ENCODE results near the gene KDM3B. TPM values are rescaled to one million over a fixed set of nuclear protein-coding genes. Genes with fewer than 3 reads are reported as not detected.

KDM3B gene
- total RNA-seq, 1 donor from 2014 or later: 54.5 TPM

DNA sequence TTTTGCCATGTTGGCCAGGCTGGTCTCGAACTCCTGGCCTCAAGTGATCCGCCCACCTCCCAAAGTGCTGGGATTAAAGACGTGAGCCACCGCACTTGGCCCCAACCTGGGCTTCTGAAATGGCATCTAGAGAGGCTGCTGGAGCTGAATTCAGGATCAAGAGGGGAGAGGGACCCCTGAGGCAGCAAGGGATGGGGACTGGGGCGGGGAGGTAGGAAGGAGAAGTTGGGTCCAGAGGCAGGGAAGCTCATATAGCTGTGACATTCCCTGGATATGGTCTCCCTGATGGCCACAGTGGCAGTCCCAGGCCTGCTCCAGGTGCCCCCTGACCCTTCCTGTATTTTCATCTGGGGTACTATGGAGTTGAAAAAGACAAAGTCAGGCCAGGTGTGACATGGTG is 98.5 kb downstream of the KDM3B start:
- intact Hi-C loops (cut with micrococcal nuclease): loop anchor here (1.0 kb wide), 2 partner anchors 13 to 52 kb away; no protein-coding TSS in a partner anchor
- H3K27me3 Mint-ChIP-seq (ENCODE audit: low read depth): peaks cover 2% of the 10 kb centered on the region
- no peak overlapping the region for H3K27ac Mint-ChIP-seq
- no peaks in the 10 kb centered on the region for H3K36me3 Mint-ChIP-seq (ENCODE audit: low read depth)
- H3K4me3 Mint-ChIP-seq (ENCODE audit: low read depth): no peak overlapping the region
- no peak for DNase-seq (ENCODE audit: low spot score)
- H3K9me3 Mint-ChIP-seq: no peaks in the 10 kb centered on the region
- peaks cover 6% of the 10 kb centered on the region for H3K4me1 Mint-ChIP-seq (ENCODE audit: low read depth)

DNA sequence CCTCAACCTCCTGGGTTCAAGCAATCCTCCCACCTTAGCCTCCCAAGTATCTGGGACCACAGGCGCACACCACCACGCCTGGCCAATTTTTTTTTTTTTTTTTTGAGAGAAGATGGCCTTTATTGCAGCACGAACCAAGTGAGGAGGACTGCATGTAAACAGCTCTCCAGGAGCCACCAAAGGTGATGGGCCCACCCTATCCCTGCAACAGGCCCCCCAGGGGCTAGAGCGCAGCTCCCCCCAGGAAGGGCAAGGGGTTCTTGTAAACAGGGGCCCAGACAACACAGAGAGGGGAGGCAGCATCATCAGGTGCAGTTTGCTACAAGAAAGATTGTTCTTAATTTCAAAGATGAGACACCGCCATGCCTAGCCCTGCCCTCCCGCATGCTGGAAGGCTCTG is 100.2 kb downstream of the KDM3B start:
- H3K27ac Mint-ChIP-seq: no peak overlapping the region
- DNase-seq (ENCODE audit: low spot score): no peak
- H3K36me3 Mint-ChIP-seq (ENCODE audit: low read depth): no peaks in the 10 kb centered on the region
- H3K4me3 Mint-ChIP-seq (ENCODE audit: low read depth): no peak overlapping the region
- H3K9me3 Mint-ChIP-seq: no peaks in the 10 kb centered on the region
- peaks cover 2% of the 10 kb centered on the region for H3K27me3 Mint-ChIP-seq (ENCODE audit: low read depth)
- intact Hi-C loops (cut with micrococcal nuclease): no loop called here
- peaks cover 7% of the 10 kb centered on the region for H3K4me1 Mint-ChIP-seq (ENCODE audit: low read depth)

DNA sequence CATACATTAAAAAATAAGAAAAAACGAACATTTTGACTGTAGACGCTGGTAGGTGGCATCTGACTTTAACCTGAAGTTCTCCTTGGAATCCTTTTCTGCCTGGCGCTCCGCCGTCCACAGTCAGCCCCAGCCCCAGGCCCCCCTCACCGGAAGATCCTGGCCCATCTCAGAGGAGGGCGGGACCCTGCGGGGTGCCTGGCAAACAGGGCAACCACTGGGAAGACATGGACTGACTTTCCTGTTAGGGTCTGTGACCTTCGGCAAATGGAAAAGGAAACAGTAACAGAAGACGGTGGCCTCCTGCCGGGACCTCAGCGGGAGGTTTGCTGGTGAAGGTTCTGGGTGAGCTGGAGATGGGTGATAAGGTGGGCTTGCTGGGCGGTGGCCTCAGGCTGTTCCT is 101.1 kb downstream of the KDM3B start:
- Mint-ChIP-seq H3K27ac (no peak overlapping the region), H3K36me3 (ENCODE audit: low read depth) (no peaks in the 10 kb centered on the region), H3K27me3 (ENCODE audit: low read depth) (peaks cover 2% of the 10 kb centered on the region), H3K4me1 (ENCODE audit: low read depth) (peaks cover 10% of the 10 kb centered on the region), H3K9me3 (no peaks in the 10 kb centered on the region), H3K4me3 (ENCODE audit: low read depth) (no peak overlapping the region)
- intact Hi-C loops (cut with micrococcal nuclease): no loop called here
- DNase-seq (ENCODE audit: low spot score): no peak

DNA sequence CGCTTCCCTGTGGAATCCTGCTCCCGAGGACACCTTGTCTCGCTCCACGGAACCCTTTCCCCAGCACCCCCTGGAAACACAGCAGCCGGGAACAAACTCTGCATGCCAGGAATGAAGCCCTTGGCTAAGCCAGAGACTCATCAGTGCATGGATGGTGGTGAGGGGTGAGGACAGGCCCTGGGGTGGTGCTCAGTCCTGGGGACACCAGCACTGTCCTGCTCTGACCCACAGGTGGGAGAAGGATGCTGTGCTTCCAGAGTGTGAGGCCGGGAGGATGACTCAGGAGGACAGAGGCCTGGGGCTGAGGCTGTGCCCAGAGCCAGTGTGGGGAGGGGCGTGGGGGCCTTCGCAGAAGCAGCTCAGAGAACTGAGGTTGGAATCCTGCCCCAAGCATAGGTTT is 101.6 kb downstream of the KDM3B start:
- Mint-ChIP-seq H3K27me3 (ENCODE audit: low read depth) (peaks cover 2% of the 10 kb centered on the region), H3K4me1 (ENCODE audit: low read depth) (peaks cover 15% of the 10 kb centered on the region), H3K27ac (no peak overlapping the region), H3K4me3 (ENCODE audit: low read depth) (no peak overlapping the region), H3K9me3 (no peaks in the 10 kb centered on the region), H3K36me3 (ENCODE audit: low read depth) (no peaks in the 10 kb centered on the region)
- no peak for DNase-seq (ENCODE audit: low spot score)
- intact Hi-C loops (cut with micrococcal nuclease): no loop called here

DNA sequence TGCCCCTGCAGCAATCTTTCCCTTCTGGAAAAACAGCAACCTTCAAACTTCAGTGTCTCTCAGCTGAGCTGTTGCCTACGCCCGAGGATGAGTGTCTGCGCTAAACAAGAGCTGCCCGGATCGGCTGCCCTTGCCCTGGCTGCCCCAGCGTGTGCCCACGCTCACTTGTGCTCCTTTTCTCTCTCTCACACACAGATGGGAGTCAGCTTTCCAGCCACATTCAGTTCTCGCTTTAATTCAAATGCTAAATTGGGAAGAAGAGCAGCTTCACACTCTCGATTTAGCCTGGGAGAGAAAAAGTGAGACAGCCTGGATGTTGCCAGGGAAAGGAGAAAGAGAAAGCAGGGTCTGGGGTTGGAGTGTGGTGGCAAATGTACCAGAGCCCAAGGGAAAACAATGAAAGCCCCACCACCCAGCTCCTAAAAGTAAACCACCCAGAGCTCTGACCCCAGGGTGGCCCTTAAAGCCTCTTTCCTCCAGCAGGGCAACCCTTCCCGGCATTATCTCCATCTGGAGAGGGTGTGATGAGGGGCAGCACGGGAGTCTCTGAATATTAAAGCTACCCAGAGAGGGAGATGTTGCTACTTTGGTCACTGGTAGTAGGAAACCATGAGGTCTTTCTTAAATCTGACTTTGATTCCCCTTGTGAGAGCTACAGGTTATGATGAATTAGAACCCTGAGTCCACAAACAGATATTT is 102.9 kb downstream of the KDM3B start:
- Mint-ChIP-seq H3K27me3 (ENCODE audit: low read depth) (peaks cover 2% of the 10 kb centered on the region), H3K4me3 (ENCODE audit: low read depth) (no peak overlapping the region), H3K9me3 (no peaks in the 10 kb centered on the region), H3K27ac (no peak overlapping the region), H3K36me3 (ENCODE audit: low read depth) (no peaks in the 10 kb centered on the region), H3K4me1 (ENCODE audit: low read depth) (peaks cover 22% of the 10 kb centered on the region)
- no peak for DNase-seq (ENCODE audit: low spot score)
- intact Hi-C loops (cut with micrococcal nuclease): no loop called here

DNA sequence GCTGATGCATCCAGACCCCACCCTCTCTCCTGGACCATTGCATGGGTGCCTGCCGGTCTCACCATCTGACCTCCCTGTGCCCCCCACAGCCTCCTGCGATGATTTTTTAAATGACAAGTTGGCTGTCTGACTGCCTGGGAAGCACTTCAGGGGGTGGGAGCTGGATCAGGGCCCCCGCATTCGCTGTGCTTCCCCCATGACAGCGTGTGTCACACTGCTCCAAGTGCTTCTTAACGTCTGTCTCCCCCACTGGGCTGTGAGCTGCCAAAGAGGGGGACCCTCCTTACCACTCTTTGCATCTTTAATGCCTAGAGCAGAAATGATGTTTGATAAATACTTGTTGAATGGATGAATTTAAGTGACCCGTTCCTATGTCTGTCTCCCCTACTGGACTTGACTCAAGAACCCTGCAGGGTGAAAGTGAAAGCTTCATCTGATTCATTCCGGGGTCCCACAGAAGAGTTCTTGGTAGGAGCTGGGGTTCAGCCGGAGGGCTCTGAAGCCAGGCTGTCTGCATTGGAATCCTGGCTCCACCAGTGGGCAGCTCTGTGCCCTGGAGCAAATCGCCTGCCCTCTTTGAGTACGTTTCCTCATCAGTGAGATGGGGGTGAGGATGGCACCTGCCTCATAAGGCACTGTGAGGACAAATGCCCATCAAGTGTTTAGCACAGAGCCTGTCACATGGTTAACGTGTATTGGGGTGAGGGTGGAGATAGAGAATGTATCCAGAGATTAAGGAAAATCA is 105.2 kb downstream of the KDM3B start:
- peak overlapping the region; percentile 78 for H3K27ac Mint-ChIP-seq
- no peaks in the 10 kb centered on the region for H3K36me3 Mint-ChIP-seq (ENCODE audit: low read depth)
- peak overlapping the region; percentile 19 for H3K4me3 Mint-ChIP-seq (ENCODE audit: low read depth)
- H3K9me3 Mint-ChIP-seq: no peaks in the 10 kb centered on the region
- no peaks in the 10 kb centered on the region for H3K27me3 Mint-ChIP-seq (ENCODE audit: low read depth)
- no peak for DNase-seq (ENCODE audit: low spot score)
- H3K4me1 Mint-ChIP-seq (ENCODE audit: low read depth): peaks cover 36% of the 10 kb centered on the region
- intact Hi-C loops (cut with micrococcal nuclease): no loop called here

DNA sequence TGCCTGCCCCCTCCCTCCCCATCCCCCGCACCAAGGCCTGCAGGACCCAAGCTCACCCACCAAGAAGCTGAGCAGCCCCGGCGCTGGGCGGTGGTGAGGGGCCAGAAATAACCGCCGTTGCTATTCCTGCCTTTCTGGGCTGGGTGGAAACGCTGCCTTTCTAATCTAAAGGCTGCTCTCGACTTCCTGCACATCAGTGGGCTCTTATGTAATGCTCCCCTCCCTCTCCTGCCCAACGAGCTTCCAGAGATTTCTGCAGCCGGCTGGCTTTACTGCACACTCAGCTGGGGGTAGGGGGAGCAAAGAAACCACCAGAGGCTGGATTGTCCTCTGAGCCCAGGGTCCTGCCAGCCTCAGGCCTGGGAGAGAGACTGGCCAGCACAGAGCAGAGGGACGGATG is 105.9 kb downstream of the KDM3B start:
- intact Hi-C loops (cut with micrococcal nuclease): no loop called here
- DNase-seq (ENCODE audit: low spot score): no peak
- peaks cover 36% of the 10 kb centered on the region for H3K4me1 Mint-ChIP-seq (ENCODE audit: low read depth)
- H3K27ac Mint-ChIP-seq: peak overlapping the region; percentile 97
- no peaks in the 10 kb centered on the region for H3K27me3 Mint-ChIP-seq (ENCODE audit: low read depth)
- no peak overlapping the region for H3K4me3 Mint-ChIP-seq (ENCODE audit: low read depth)
- no peaks in the 10 kb centered on the region for H3K9me3 Mint-ChIP-seq
- H3K36me3 Mint-ChIP-seq (ENCODE audit: low read depth): no peaks in the 10 kb centered on the region

DNA sequence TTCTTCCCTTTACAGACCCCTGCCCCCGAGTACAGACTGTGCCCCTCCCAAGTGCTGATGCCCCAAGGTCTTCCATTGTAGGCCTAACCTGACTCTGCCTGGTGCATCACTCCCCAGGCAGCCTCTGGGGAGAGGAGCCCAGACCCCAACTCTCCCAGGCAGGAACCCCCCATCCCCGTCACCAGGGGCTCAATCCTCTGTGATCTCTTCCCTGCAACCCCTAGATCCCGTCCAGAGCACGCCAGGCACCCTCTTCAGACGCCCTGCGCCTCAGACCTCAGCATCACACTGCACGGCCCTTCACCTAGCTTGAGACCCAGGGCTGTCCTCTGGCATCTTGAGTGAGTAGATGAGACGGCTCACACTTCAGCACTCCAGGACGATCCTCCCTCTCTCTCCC is 106.4 kb downstream of the KDM3B start:
- Mint-ChIP-seq H3K4me3 (ENCODE audit: low read depth) (peak overlapping the region; percentile 63), H3K36me3 (ENCODE audit: low read depth) (no peaks in the 10 kb centered on the region)
- intact Hi-C loops (cut with micrococcal nuclease): no loop called here

DNA sequence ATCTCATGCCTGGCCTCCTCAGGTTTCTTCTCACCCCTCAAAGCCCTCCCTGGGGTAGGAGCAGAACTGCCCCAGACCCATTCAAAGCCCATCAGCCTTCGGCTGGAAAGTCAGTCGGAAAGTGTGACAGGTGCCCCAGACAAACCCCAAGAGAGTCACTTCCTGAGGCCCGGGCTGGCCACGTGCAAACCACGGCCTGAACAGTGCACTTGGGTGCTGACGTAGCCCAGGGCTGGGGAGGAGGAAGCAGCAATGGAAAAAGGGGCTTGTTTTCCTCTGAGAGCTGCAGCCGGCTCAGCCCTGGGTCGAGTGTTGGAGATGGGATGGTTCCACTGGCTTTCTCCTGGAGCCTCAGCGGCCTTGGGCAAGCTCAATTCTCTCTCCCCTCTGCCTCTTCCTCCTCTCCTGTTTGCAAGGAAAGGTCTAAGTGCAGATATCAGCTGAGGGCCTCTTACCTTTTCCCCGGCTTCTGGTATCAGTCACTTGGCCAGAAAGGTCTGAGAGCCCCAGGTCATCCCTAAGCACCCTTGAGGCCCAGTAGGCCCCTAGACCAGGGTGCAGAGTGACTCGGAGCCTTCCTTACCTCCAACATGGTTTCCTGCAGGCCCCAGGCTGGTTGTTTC is 106.9 kb downstream of the KDM3B start:
- Mint-ChIP-seq H3K4me3 (ENCODE audit: low read depth) (peak overlapping the region; percentile 63), H3K9me3 (no peaks in the 10 kb centered on the region), H3K4me1 (ENCODE audit: low read depth) (peaks cover 36% of the 10 kb centered on the region), H3K27ac (peak overlapping the region; percentile 97), H3K36me3 (ENCODE audit: low read depth) (no peaks in the 10 kb centered on the region), H3K27me3 (ENCODE audit: low read depth) (no peaks in the 10 kb centered on the region)
- peak; percentile 78 for DNase-seq (ENCODE audit: low spot score)
- intact Hi-C loops (cut with micrococcal nuclease): no loop called here

More for the DNA sequence above, 106.4 kb downstream of the KDM3B start:
- no peak for DNase-seq (ENCODE audit: low spot score)
- H3K4me1 Mint-ChIP-seq (ENCODE audit: low read depth): peaks cover 36% of the 10 kb centered on the region
- peak overlapping the region; percentile 97 for H3K27ac Mint-ChIP-seq
- no peaks in the 10 kb centered on the region for H3K27me3 Mint-ChIP-seq (ENCODE audit: low read depth)
- no peaks in the 10 kb centered on the region for H3K9me3 Mint-ChIP-seq

DNA sequence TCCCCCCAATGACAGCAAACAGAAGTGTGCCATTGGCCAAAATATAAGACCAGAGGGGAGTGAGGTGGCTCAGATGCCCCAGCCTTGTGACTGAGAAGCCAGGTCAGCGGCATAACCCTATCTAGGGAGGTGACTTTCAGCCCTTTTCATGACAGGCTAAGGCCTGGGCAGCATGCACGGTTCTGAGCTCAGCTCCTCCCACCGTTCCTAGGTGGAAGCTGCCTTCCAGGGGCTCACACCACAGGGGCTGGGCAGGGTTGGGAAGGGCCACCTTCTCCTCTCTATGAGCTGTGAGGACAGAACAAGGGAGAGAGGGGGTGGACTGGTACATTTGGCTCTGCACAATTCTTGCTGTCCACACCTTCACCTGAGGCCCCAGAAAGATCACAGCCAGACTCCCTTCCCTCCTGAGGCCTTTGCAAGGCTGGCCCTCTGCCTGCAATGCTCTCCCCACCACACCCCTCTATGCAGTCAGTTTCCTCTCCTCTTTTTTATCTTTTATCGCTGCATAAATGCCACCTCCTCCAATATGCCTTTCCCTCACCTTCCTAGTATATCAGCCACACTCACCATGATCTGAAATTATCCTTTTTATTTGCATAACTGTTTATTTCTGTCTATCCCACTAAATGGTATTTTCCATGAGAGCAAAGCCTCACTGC is 107.7 kb downstream of the KDM3B start:
- no peak for DNase-seq (ENCODE audit: low spot score)
- no peaks in the 10 kb centered on the region for H3K9me3 Mint-ChIP-seq
- intact Hi-C loops (cut with micrococcal nuclease): loop anchor here (10.0 kb wide), 1 partner anchor 815 kb away; no protein-coding TSS in a partner anchor
- H3K27me3 Mint-ChIP-seq (ENCODE audit: low read depth): no peaks in the 10 kb centered on the region
- peak overlapping the region; percentile 97 for H3K27ac Mint-ChIP-seq
- peaks cover 36% of the 10 kb centered on the region for H3K4me1 Mint-ChIP-seq (ENCODE audit: low read depth)
- H3K4me3 Mint-ChIP-seq (ENCODE audit: low read depth): no peak overlapping the region
- H3K36me3 Mint-ChIP-seq (ENCODE audit: low read depth): no peaks in the 10 kb centered on the region

DNA sequence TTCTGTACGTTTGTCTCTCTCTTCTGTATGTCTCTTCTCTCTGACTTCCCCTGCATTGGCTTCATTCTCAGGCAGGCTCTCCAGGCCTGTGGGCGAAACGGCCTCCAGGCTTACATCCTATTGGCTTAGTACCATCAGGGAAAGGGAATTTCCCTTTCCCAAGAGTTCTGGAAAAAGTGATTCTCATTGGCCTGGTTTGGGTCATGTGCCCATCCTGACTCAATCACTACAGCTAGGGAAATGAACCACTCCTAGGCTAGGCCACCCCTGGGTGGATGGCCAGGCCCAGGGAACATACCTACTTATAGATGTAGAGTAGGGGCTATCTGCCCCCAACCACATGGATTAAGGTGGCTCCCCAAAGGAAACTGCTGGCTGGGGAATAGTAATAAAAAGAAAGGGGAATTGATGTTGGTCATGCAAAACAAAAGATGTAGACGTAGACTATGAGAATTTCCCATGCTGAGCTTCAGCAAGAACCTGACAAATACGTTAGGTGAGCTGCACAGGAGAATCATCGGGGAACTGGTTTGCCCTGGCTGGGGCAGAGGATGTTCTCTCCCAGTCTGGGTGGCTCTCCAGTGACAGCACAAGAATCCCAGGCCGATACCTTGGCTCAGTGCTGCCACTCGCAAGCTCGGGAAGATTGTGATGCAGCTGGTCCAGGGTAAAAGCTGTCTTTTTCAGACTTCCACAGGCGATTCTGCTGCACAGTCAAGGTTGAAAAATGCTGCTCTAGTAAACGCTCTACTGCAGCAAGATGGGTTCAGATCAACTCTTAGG is 109.0 kb downstream of the KDM3B start:
- H3K27me3 Mint-ChIP-seq (ENCODE audit: low read depth): no peaks in the 10 kb centered on the region
- H3K9me3 Mint-ChIP-seq: no peaks in the 10 kb centered on the region
- DNase-seq (ENCODE audit: low spot score): no peak
- intact Hi-C loops (cut with micrococcal nuclease): loop anchor here (10.0 kb wide), 1 partner anchor 813 kb away; no protein-coding TSS in a partner anchor
- H3K36me3 Mint-ChIP-seq (ENCODE audit: low read depth): peaks cover 3% of the 10 kb centered on the region
- H3K27ac Mint-ChIP-seq: peak overlapping the region; percentile 74
- peaks cover 37% of the 10 kb centered on the region for H3K4me1 Mint-ChIP-seq (ENCODE audit: low read depth)
- no peak overlapping the region for H3K4me3 Mint-ChIP-seq (ENCODE audit: low read depth)

DNA sequence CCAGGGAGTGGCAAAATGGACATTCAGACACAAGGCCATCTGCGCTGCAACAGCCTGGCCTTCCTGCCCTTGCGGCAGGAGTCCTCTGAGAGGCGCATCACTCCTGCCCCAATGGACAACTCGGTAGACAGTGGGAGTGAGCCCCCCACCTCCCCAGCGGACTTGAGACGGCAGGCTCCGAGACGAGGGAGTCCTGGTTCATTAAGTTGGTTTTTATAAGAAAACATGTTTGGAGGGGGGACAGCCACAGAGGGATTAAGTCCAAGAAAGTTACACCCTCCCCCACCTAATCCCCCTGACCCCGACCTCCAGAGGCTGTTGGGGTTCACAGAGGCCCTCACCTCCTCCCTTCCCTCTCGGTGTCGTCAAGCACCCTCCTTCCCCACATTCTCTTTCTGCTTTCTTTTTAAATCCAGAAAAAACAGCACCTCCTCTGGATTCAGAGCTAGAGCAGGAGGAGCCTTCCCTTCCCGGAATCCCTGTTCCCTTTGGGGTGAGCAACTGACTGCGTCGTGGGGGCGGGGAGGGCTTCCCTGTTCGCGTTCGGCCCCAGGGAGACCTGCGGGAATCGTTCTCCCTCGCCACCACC is 111.0 kb downstream of the KDM3B start:
- Mint-ChIP-seq H3K27ac (peak overlapping the region; percentile 92), H3K4me3 (ENCODE audit: low read depth) (peak overlapping the region; percentile 85), H3K4me1 (ENCODE audit: low read depth) (peaks cover 49% of the 10 kb centered on the region), H3K36me3 (ENCODE audit: low read depth) (peaks cover 23% of the 10 kb centered on the region), H3K9me3 (no peaks in the 10 kb centered on the region), H3K27me3 (ENCODE audit: low read depth) (no peaks in the 10 kb centered on the region)
- DNase-seq (ENCODE audit: low spot score): no peak
- intact Hi-C loops (cut with micrococcal nuclease): loop anchor here (1.0 to 10.0 kb wide), 3 partner anchors 13 to 811 kb away; partner anchors contain the start of gene SIL1
